ENCODE measurements around the gene TTC7B. TPM values are rescaled to one million over a fixed set of nuclear protein-coding genes. Genes with fewer than 3 reads are reported as not detected.

The TTC7B gene
- total and polyA plus RNA-seq, 2 of the 13 experiments (the other 11 are each of a cell fraction or from before 2014, with no cell fraction given) = 1.3 to 3.2 TPM

- WGBS (ENCODE audit: low lambda C conversion rate) = 0% methylated on average over 1 of the region's 4 CpGs
- H3K27ac ChIP-seq (ENCODE audit: extremely low read length, insufficient read depth, low read length) = no peak overlapping the region
- CTCF ChIA-PET (ENCODE audit: low intra/inter-chr PET ratio, low total read pairs) = no interaction called here
- no peaks in the 10 kb centered on the region for H4K20me1 ChIP-seq (ENCODE audit: insufficient read depth, low read length)
- FAIRE-seq (no peak), ATAC-seq (no peak), DNase-seq (ENCODE audit: low spot score) (no peak)
- no peak overlapping the region for H2AFZ ChIP-seq (ENCODE audit: low read length)
- H3K79me2 ChIP-seq (ENCODE audit: insufficient read depth, low read length) = no peaks in the 10 kb centered on the region
- no TSS peak for BruUV-seq (replicated peaks)
- H3K9me3 ChIP-seq (ENCODE audit: low read length) = no peaks in the 10 kb centered on the region
- H3K9ac ChIP-seq (ENCODE audit: insufficient read depth, low read depth, low read length) = no peak overlapping the region
- POLR2A ChIA-PET = no interaction called here
- H3K4me2 ChIP-seq (ENCODE audit: low read depth, low read length) = no peak overlapping the region
- no peaks in the 10 kb centered on the region for H3K36me3 ChIP-seq (replicated peaks in 1 of 2; ENCODE audit: control insufficient read depth in 1 of 2, insufficient read depth in 2 of 2, low read length in 2 of 2)
- intact Hi-C loops (cut with micrococcal nuclease; ENCODE audit: unreplicated experiment) (no loop called here), in situ Hi-C loops (cut with HindIII; ENCODE audit: extremely low pct_ligation_motif_present, low pct_unique_long_range_greater_than_20kb) (no loop called here)
- TF ChIP-seq ZNF367 (CRISPR knock-in tag; IDR thresholded peaks at IDR 0.05; ENCODE audit: borderline replicate concordance) (no peak), SSRP1 (CRISPR knock-in tag; IDR thresholded peaks at IDR 0.05) (no peak), IKZF5 (CRISPR knock-in tag; IDR thresholded peaks at IDR 0.05) (no peak), ZNF574 (CRISPR knock-in tag; IDR thresholded peaks at IDR 0.05) (no peak)
- TF ChIP-seq, protein P1, sequence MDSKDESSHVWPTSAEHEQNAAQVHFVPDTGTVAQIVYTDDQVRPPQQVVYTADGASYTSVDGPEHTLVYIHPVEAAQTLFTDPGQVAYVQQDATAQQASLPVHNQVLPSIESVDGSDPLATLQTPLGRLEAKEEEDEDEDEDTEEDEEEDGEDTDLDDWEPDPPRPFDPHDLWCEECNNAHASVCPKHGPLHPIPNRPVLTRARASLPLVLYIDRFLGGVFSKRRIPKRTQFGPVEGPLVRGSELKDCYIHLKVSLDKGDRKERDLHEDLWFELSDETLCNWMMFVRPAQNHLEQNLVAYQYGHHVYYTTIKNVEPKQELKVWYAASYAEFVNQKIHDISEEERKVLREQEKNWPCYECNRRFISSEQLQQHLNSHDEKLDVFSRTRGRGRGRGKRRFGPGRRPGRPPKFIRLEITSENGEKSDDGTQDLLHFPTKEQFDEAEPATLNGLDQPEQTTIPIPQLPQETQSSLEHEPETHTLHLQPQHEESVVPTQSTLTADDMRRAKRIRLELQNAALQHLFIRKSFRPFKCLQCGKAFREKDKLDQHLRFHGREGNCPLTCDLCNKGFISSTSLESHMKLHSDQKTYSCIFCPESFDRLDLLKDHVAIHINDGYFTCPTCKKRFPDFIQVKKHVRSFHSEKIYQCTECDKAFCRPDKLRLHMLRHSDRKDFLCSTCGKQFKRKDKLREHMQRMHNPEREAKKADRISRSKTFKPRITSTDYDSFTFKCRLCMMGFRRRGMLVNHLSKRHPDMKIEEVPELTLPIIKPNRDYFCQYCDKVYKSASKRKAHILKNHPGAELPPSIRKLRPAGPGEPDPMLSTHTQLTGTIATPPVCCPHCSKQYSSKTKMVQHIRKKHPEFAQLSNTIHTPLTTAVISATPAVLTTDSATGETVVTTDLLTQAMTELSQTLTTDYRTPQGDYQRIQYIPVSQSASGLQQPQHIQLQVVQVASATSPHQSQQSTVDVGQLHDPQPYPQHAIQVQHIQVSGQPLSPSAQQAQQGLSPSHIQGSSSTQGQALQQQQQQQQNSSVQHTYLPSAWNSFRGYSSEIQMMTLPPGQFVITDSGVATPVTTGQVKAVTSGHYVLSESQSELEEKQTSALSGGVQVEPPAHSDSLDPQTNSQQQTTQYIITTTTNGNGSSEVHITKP (CRISPR knock-in tag; IDR thresholded peaks at IDR 0.05; ENCODE audit: low read depth) = no peak
- TF ChIP-seq, protein P2, sequence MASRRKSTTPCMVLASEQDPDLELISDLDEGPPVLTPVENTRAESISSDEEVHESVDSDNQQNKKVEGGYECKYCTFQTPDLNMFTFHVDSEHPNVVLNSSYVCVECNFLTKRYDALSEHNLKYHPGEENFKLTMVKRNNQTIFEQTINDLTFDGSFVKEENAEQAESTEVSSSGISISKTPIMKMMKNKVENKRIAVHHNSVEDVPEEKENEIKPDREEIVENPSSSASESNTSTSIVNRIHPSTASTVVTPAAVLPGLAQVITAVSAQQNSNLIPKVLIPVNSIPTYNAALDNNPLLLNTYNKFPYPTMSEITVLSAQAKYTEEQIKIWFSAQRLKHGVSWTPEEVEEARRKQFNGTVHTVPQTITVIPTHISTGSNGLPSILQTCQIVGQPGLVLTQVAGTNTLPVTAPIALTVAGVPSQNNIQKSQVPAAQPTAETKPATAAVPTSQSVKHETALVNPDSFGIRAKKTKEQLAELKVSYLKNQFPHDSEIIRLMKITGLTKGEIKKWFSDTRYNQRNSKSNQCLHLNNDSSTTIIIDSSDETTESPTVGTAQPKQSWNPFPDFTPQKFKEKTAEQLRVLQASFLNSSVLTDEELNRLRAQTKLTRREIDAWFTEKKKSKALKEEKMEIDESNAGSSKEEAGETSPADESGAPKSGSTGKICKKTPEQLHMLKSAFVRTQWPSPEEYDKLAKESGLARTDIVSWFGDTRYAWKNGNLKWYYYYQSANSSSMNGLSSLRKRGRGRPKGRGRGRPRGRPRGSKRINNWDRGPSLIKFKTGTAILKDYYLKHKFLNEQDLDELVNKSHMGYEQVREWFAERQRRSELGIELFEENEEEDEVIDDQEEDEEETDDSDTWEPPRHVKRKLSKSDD (CRISPR knock-in tag; IDR thresholded peaks at IDR 0.05; ENCODE audit: low read depth) = no peak
- H3K27me3 ChIP-seq (ENCODE audit: control insufficient read depth in 1 of 2, insufficient read depth in 2 of 2, low read length in 2 of 2) = no peaks in the 10 kb centered on the region
- H3K4me3 ChIP-seq (replicated peaks in 1 of 3; ENCODE audit: insufficient read depth in 1 of 3, low read depth in 2 of 3, low read length in 3 of 3) = no peak overlapping the region
- 0 out of 2 replicates have a peak, but pooled peaks cover 11% of the 10 kb centered on the region for H3K4me1 ChIP-seq (ENCODE audit: insufficient read depth, low read length)
These were observed 326.9 kb downstream of the TTC7B start for GRCh38 chr14:90489306-90489705.
